Neural crest cell (in vitro differentiated cells): Measurements from ENCODE around the gene RELA. TPM values are rescaled to one million over a fixed set of nuclear protein-coding genes. Genes with fewer than 3 reads are reported as not detected.
A peak's percentile ranks its signal among the peaks of the same experiment; 100 is the strongest.

Experiments used
- DNase-seq: peaks from one replicate; pipeline ENCODE4 v3.0.0; 2021; ENCODE audit warnings: low read depth, mixed read lengths, low spot score
- H3K27ac Mint-ChIP-seq: one replicate; pipeline ENCODE4 v1.8.0; 2021; ENCODE audit warnings: mild to moderate bottlenecking, mixed read lengths; ENCODE audit not compliant: unreplicated experiment
- H3K27me3 Mint-ChIP-seq: 2 replicates; pipeline ENCODE4 v1.8.0; 2021; ENCODE audit warnings: low read depth, mild to moderate bottlenecking, mixed read lengths
- H3K36me3 Mint-ChIP-seq: 2 replicates; pipeline ENCODE4 v1.8.0; 2021; ENCODE audit warnings: low read depth, mild to moderate bottlenecking, mixed read lengths
- H3K4me1 Mint-ChIP-seq: 2 replicates; pipeline ENCODE4 v1.8.0; 2021; ENCODE audit warnings: mixed read lengths
- H3K4me3 Mint-ChIP-seq: one replicate; pipeline ENCODE4 v1.8.0; 2021; ENCODE audit warnings: mild to moderate bottlenecking, mixed read lengths
- H3K9me3 Mint-ChIP-seq: 2 replicates; pipeline ENCODE4 v1.8.0; 2021; ENCODE audit warnings: mixed read lengths
- total RNA-seq: library from RNA; stranded (reverse); gene quantifications from 2 replicates; pipeline ENCODE4 v1.2.1, GENCODE V29; 2021
- TF ChIP-seq, protein P1 (sequence below): fragments of 200-600 bp; sonication (generic); conservative IDR thresholded peaks from 2 replicates; pipeline ENCODE4 v1.5.0; 2021; ENCODE audit warnings: antibody characterized with exemption, mild to moderate bottlenecking

Gene RELA
- total RNA-seq, 1 donor from 2014 or later = 53.7 TPM

DNA sequence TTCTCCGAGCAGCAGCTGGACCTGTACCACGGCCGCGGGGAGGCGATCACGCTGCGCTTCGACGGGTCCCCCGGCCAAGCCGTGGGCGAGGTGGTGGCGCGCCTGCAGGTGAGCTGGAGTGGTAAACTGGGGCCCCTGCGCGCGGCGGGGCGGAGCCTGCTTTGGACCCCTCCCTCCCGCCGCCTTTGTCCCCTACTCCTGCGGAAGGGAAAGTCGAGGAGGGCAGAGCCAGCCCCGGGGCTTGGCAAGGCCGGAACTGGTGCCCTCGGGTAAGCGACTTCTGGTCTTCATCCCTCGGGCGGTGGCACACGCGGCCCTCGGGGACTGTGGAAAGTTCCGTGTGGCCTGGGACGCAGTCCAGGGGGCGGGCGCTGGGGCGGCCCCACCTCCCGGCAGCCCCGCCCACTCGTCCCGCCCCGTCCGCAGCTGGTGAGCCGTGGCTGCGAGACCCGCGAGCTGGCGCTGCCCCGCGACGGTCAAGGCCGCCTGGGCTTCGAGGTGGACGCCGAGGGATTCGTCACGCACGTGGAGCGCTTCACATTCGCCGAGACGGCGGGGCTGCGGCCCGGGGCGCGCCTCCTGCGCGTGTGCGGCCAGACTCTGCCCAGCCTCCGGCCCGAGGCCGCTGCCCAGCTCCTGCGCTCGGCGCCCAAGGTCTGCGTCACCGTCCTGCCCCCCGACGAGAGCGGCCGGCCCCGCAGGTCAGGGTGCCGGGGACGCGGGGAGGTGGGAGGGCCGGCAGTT, 15.6 kb downstream of the RELA start:
- Mint-ChIP-seq H3K9me3 (no peaks in the 10 kb centered on the region), H3K4me1 (peaks cover 17% of the 10 kb centered on the region), H3K27ac (no peak overlapping the region), H3K27me3 (peaks cover 16% of the 10 kb centered on the region), H3K4me3 (no peak overlapping the region), H3K36me3 (no peaks in the 10 kb centered on the region)
- DNase-seq = no peak
- TF ChIP-seq, protein P1, sequence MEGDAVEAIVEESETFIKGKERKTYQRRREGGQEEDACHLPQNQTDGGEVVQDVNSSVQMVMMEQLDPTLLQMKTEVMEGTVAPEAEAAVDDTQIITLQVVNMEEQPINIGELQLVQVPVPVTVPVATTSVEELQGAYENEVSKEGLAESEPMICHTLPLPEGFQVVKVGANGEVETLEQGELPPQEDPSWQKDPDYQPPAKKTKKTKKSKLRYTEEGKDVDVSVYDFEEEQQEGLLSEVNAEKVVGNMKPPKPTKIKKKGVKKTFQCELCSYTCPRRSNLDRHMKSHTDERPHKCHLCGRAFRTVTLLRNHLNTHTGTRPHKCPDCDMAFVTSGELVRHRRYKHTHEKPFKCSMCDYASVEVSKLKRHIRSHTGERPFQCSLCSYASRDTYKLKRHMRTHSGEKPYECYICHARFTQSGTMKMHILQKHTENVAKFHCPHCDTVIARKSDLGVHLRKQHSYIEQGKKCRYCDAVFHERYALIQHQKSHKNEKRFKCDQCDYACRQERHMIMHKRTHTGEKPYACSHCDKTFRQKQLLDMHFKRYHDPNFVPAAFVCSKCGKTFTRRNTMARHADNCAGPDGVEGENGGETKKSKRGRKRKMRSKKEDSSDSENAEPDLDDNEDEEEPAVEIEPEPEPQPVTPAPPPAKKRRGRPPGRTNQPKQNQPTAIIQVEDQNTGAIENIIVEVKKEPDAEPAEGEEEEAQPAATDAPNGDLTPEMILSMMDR = no peak

DNA sequence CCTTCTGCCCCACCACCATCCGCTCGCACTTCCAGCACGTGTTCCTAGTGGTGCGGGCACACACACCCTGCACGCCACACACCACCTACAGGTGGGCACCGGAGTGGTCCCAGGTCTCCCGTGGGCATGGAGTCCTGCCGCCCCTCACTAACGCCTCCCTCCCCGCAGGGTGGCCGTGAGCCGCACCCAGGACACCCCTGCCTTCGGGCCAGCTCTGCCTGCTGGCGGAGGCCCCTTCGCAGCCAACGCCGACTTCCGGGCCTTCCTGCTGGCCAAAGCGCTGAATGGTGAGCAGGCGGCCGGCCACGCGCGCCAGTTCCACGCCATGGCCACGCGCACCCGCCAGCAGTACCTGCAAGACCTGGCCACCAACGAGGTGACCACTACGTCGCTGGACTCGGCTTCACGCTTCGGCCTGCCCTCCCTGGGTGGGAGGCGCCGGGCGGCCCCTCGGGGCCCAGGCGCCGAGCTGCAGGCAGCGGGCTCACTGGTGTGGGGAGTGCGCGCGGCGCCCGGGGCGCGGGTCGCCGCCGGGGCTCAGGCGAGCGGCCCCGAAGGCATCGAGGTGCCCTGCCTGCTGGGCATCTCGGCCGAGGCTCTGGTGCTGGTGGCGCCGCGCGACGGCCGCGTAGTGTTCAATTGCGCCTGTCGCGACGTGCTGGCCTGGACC, 16.3 kb downstream of the RELA start:
- no peaks in the 10 kb centered on the region for H3K36me3 Mint-ChIP-seq
- TF ChIP-seq, protein P1 = no peak
- DNase-seq = no peak
- no peaks in the 10 kb centered on the region for H3K9me3 Mint-ChIP-seq
- peaks cover 13% of the 10 kb centered on the region for H3K4me1 Mint-ChIP-seq
- H3K27me3 Mint-ChIP-seq = peaks cover 15% of the 10 kb centered on the region
- H3K27ac Mint-ChIP-seq = no peak overlapping the region
- H3K4me3 Mint-ChIP-seq = no peak overlapping the region

- peak overlapping the region; percentile 17 for H3K4me3 Mint-ChIP-seq
Measured at GRCh38 chr11:65645710-65646109, 17.0 kb downstream of the RELA start.

GRCh38 chr11:65644837-65645236, 17.9 kb downstream of the RELA start:
- H3K27ac Mint-ChIP-seq = no peak overlapping the region
- H3K4me3 Mint-ChIP-seq = no peak overlapping the region
- peaks cover 13% of the 10 kb centered on the region for H3K27me3 Mint-ChIP-seq
- no peak for DNase-seq
- no peaks in the 10 kb centered on the region for H3K36me3 Mint-ChIP-seq
- TF ChIP-seq, protein P1 = no peak
- H3K4me1 Mint-ChIP-seq = peaks cover 11% of the 10 kb centered on the region
- no peaks in the 10 kb centered on the region for H3K9me3 Mint-ChIP-seq

More at GRCh38 chr11:65645710-65646109, 17.0 kb downstream of the RELA start:
- TF ChIP-seq, protein P1 = no peak
- no peak for DNase-seq
- no peak overlapping the region for H3K27ac Mint-ChIP-seq
- peaks cover 11% of the 10 kb centered on the region for H3K4me1 Mint-ChIP-seq
- no peaks in the 10 kb centered on the region for H3K9me3 Mint-ChIP-seq
- H3K27me3 Mint-ChIP-seq = peaks cover 15% of the 10 kb centered on the region
- no peaks in the 10 kb centered on the region for H3K36me3 Mint-ChIP-seq

DNA sequence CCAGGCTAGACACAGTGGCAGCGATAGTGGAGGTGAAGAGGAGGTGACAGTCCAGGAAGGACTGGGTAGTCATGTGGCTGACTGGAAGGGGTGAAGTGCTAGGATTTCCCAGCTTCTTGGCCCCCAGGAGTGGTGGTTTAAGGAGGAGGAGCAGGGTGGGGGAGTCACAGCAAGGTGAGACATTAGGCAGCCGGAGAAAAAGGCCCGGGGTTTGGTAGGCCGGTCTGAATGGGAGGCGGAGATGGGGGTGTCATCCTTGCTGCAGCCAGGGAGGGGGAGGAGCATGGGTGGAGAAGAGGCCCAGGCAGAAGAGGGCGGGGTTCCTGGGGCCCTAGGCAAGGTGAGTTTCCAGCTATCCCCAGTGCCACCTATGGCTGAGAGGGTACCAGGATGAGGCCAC, 18.7 kb downstream of the RELA start:
- DNase-seq = no peak
- peak overlapping the region; percentile 14 for H3K4me3 Mint-ChIP-seq
- peaks cover 12% of the 10 kb centered on the region for H3K4me1 Mint-ChIP-seq
- H3K9me3 Mint-ChIP-seq = no peaks in the 10 kb centered on the region
- no peak overlapping the region for H3K27ac Mint-ChIP-seq
- no peaks in the 10 kb centered on the region for H3K36me3 Mint-ChIP-seq
- H3K27me3 Mint-ChIP-seq = peaks cover 13% of the 10 kb centered on the region
- TF ChIP-seq, protein P1 = no peak
